Measurements from ENCODE around the gene GPR152. TPM values are rescaled to one million over a fixed set of nuclear protein-coding genes. Genes with fewer than 3 reads are reported as not detected.

GPR152 gene
- total RNA-seq, 6 experiments from 2014 or later: not detected

- H3K9me3 ChIP-seq: no peaks in the 10 kb centered on the region
- no peaks in the 10 kb centered on the region for H3K36me3 ChIP-seq
- intact Hi-C loops (cut with DNase I): no loop called here
- H3K27ac ChIP-seq: no peak overlapping the region
- ATAC-seq (no peak), DNase-seq (no peak)
- no peak overlapping the region for H3K4me3 ChIP-seq
- WGBS (ENCODE audit: insufficient coverage, low coverage, low lambda C conversion rate, missing lambda C conversion rate): 100% methylated on average over 1 of the region's 19 CpGs
- no peaks in the 10 kb centered on the region for H3K4me1 ChIP-seq
- H3K27me3 ChIP-seq: no peaks in the 10 kb centered on the region
- no peak for TF ChIP-seq POLR2A (IDR thresholded peaks at IDR 0.05)
- TF ChIP-seq, protein P1, sequence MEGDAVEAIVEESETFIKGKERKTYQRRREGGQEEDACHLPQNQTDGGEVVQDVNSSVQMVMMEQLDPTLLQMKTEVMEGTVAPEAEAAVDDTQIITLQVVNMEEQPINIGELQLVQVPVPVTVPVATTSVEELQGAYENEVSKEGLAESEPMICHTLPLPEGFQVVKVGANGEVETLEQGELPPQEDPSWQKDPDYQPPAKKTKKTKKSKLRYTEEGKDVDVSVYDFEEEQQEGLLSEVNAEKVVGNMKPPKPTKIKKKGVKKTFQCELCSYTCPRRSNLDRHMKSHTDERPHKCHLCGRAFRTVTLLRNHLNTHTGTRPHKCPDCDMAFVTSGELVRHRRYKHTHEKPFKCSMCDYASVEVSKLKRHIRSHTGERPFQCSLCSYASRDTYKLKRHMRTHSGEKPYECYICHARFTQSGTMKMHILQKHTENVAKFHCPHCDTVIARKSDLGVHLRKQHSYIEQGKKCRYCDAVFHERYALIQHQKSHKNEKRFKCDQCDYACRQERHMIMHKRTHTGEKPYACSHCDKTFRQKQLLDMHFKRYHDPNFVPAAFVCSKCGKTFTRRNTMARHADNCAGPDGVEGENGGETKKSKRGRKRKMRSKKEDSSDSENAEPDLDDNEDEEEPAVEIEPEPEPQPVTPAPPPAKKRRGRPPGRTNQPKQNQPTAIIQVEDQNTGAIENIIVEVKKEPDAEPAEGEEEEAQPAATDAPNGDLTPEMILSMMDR (IDR thresholded peaks at IDR 0.05): no peak
These were observed 5.7 kb upstream of the GPR152 start for GRCh38 chr11:67458266-67458665.

GRCh38 chr11:67457453-67457852, 4.9 kb upstream of the GPR152 start:
- DNase-seq: no peak

GRCh38 chr11:67456068-67456705, 3.7 kb upstream of the GPR152 start:
- no peaks in the 10 kb centered on the region for H3K9me3 ChIP-seq
- intact Hi-C loops (cut with DNase I): no loop called here
- DNase-seq (no peak), ATAC-seq (no peak)
- no peak overlapping the region for H3K4me3 ChIP-seq
- no peaks in the 10 kb centered on the region for H3K27me3 ChIP-seq
- no CpG with 5 or more reads among the region's 25 CpGs for WGBS (ENCODE audit: insufficient coverage, low coverage, low lambda C conversion rate, missing lambda C conversion rate)
- no peaks in the 10 kb centered on the region for H3K36me3 ChIP-seq
- H3K4me1 ChIP-seq: no peaks in the 10 kb centered on the region
- H3K27ac ChIP-seq: no peak overlapping the region
- no peak for TF ChIP-seq POLR2A (IDR thresholded peaks at IDR 0.05)
- TF ChIP-seq, protein P1 (IDR thresholded peaks at IDR 0.05): no peak

More at GRCh38 chr11:67457453-67457852, 4.9 kb upstream of the GPR152 start:
- TF ChIP-seq, protein P1 (IDR thresholded peaks at IDR 0.05): no peak
- no peak for TF ChIP-seq POLR2A (IDR thresholded peaks at IDR 0.05)
- H3K36me3 ChIP-seq: no peaks in the 10 kb centered on the region
- WGBS (ENCODE audit: insufficient coverage, low coverage, low lambda C conversion rate, missing lambda C conversion rate): no CpG with 5 or more reads among the region's 12 CpGs
- no peaks in the 10 kb centered on the region for H3K27me3 ChIP-seq
- intact Hi-C loops (cut with DNase I): no loop called here
- no peak for ATAC-seq
- H3K4me1 ChIP-seq: no peaks in the 10 kb centered on the region
- no peaks in the 10 kb centered on the region for H3K9me3 ChIP-seq
- no peak overlapping the region for H3K27ac ChIP-seq
- H3K4me3 ChIP-seq: no peak overlapping the region

DNA sequence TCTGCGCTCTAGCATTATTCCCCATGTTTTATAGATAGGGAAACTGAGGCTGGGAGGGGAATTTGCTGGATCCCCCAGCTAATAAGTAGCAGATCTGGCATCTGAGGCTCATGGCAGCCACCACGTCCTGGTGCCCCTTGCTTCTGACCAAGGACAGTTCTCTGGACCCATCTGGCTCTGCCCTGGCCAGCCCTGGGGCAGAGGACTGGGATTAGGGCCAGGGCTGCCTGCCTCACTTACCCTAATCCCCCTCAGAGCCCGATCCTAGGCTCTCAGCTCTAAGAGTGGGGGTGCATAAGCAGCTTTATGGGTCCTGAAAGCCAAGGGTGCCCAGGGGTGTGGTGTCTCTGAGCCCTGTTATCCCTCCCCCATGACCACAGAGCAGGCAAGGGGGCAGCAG, 2.5 kb upstream of the GPR152 start, which contains the start of gene CABP4:
Gene CABP4, plus strand, starts transcription at position 301 of the 400 bp plus-strand sequence. Its CDS starts 70 bp downstream, at position 371.
- H3K9me3 ChIP-seq: no peaks in the 10 kb centered on the region
- TF ChIP-seq, protein P1 (IDR thresholded peaks at IDR 0.05): no peak
- TF ChIP-seq POLR2A (IDR thresholded peaks at IDR 0.05): no peak
- H3K27me3 ChIP-seq: no peaks in the 10 kb centered on the region
- DNase-seq (no peak), ATAC-seq (no peak)
- H3K27ac ChIP-seq: no peak within 1 kb of the TSS
- H3K4me1 ChIP-seq: no peaks in the 10 kb centered on the region
- no peak within 1 kb of the TSS for H3K4me3 ChIP-seq
- intact Hi-C loops (cut with DNase I): no loop called here
- no peaks in the 10 kb centered on the region for H3K36me3 ChIP-seq
- WGBS (ENCODE audit: insufficient coverage, low coverage, low lambda C conversion rate, missing lambda C conversion rate): no CpG with 5 or more reads among the region's 3 CpGs

Data from right lobe of liver (tissue), 6 donors.